ENCODE data around the gene VAV2.
"Not testable (repeated sequence)": the region's sequence is repeated elsewhere in the genome, so short reads cannot be mapped to it uniquely, and the experiment has no call there.

The VAV2 gene

DNA sequence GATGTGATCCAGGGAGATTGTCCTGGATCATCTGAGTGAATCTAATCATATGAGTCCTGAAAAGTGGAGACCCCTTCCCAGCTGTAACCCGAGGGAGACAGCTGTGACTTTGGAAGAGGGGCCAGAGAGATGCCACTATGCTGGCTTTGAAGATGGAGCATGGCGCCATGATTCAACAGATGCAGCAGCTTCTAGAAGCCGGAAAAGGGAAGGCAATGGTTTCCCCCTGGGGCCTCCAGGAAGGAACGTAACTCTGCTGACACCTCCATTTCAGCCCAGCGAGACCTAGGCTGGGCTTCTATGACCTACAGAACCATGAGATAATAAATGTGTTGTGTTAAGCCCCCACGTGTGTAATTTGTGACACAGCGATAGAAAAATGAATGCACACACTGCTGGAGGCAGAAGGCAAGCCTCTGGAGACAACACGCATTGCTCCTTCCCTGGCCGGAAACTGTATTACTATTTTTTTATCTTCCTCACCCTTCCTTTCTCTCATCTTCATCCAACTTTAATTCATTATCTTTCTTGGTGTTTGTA, 237.4 kb downstream of the VAV2 start:
- in situ Hi-C loops (cut with MboI; ENCODE audit: low pct_unique_long_range_greater_than_20kb, low sequenced_read_pairs, unreplicated experiment): no loop called here
- no peak for DNase-seq (ENCODE audit: low spot score)
- TF ChIP-seq, protein P1, sequence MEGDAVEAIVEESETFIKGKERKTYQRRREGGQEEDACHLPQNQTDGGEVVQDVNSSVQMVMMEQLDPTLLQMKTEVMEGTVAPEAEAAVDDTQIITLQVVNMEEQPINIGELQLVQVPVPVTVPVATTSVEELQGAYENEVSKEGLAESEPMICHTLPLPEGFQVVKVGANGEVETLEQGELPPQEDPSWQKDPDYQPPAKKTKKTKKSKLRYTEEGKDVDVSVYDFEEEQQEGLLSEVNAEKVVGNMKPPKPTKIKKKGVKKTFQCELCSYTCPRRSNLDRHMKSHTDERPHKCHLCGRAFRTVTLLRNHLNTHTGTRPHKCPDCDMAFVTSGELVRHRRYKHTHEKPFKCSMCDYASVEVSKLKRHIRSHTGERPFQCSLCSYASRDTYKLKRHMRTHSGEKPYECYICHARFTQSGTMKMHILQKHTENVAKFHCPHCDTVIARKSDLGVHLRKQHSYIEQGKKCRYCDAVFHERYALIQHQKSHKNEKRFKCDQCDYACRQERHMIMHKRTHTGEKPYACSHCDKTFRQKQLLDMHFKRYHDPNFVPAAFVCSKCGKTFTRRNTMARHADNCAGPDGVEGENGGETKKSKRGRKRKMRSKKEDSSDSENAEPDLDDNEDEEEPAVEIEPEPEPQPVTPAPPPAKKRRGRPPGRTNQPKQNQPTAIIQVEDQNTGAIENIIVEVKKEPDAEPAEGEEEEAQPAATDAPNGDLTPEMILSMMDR (IDR thresholded peaks at IDR 0.05; ENCODE audit: extremely low read depth, insufficient read depth, missing control alignments): no peak

DNA sequence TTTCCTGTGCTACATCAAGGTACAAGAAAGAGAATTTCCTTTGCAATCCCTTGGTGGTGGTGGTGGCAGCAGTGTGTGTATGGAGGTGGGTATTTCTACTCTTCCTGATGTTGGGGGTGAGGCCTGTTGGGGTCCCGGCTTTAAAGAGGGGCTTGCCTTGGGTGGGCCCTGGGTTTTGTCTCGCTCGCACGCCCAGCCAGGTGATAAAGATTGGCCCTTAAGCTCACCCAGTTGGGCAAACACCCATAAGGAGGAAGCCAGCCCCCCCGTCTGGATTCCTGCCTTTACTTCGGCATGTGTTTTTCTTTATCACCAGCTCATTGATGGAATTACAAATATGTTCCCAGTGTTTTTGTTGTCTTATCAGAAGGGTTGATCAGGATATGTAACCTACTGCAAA, 237.9 kb downstream of the VAV2 start:
- TF ChIP-seq, protein P1 (IDR thresholded peaks at IDR 0.05; ENCODE audit: extremely low read depth, insufficient read depth, missing control alignments): no peak
- in situ Hi-C loops (cut with MboI; ENCODE audit: low pct_unique_long_range_greater_than_20kb, low sequenced_read_pairs, unreplicated experiment): no loop called here
- DNase-seq (ENCODE audit: low spot score): no peak

DNA sequence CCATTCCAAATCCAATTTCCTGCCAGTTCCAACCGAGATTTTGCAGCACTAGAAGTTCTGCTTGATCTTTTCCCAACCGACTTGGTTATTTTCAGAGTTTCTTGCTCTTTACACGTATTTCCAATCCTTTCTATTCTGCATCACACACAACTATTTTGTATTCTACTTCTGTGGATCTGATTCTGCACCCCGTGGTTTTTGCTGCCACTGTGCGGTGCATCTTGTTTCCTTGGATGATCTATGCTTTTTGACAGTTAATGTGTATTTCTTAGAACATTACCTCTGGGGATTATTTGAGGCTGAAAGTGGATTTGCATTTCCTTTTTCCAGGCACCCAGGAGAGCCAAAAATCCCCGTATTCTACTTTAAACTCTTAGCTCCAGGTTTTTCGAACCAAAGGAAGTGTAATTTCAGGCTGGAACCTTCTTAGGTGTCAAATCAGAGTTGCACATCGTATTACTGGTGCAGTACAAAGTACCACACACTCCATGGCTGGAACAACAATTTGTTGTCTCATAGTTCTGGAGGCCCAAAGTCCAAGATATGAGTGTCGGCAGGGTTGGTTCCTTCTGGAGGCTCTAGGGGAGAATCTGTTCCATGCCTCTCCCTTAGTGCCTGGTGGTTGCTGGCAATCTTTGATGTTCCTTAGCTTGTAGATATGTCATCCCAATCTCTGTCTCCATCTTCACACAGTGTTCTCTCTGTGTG, 239.2 kb downstream of the VAV2 start:
- no peak for DNase-seq (ENCODE audit: low spot score)
- in situ Hi-C loops (cut with MboI; ENCODE audit: low pct_unique_long_range_greater_than_20kb, low sequenced_read_pairs, unreplicated experiment): no loop called here
- TF ChIP-seq, protein P1 (IDR thresholded peaks at IDR 0.05; ENCODE audit: extremely low read depth, insufficient read depth, missing control alignments): no peak

DNA sequence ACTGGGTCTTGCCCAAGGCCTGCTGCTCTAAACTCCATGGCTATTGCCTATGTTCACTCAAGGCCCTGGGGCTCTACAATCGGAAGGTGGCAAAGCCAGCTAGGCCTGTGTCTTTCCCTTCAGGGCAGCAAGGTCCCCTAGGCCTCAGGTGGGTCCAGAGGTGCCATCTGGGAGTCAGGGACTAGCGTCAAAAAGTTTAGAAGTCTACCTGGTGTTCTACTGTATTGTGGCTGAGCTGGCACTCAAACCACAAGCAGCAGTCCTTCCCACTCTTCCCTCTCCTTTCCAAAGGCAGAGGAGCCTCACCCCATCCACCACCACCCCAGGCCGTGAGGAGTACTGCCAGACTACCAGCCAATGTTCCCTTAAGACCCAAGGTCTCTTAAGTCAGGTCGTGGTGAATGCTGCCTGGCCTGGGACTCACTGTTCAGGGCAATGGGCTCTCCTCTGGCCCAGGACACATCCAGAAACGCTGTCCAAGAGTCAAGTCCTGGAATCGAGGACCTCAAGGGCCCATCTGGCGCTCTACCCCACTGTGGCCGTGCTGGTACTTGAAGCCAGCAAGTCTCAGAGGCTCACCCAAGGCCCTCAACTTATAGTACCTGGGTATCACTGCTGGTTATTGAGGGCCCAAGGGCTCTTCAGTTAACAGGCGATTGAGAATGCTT, 241.0 kb downstream of the VAV2 start:
- in situ Hi-C loops (cut with MboI; ENCODE audit: low pct_unique_long_range_greater_than_20kb, low sequenced_read_pairs, unreplicated experiment): no loop called here
- TF ChIP-seq, protein P1 (IDR thresholded peaks at IDR 0.05; ENCODE audit: extremely low read depth, insufficient read depth, missing control alignments): no peak
- DNase-seq (ENCODE audit: low spot score): no peak

DNA sequence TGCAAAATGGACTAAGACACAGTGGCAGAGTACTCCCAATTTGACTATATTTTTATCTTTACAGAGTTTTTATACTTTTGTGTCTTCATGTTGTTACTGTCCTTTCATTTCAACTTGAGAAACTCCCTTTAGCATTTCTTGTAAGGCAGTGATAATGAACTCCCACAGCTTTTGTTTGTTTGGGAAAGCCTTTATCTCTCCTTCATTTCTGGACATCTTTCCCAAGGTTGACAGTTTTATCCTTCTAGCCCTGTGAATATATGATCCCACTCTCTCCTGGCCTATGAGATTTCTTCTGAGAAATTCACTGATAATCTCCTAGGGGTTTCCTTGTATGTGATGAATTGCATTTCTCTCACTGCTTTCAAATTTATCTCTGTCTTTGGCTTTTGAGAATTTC, 244.8 kb downstream of the VAV2 start:
- TF ChIP-seq, protein P1 (IDR thresholded peaks at IDR 0.05; ENCODE audit: extremely low read depth, insufficient read depth, missing control alignments): no peak
- in situ Hi-C loops (cut with MboI; ENCODE audit: low pct_unique_long_range_greater_than_20kb, low sequenced_read_pairs, unreplicated experiment): loop anchor here (25.0 kb wide), 1 partner anchor 210 kb away; the partner anchor contains the start of gene ADAMTSL2

DNA sequence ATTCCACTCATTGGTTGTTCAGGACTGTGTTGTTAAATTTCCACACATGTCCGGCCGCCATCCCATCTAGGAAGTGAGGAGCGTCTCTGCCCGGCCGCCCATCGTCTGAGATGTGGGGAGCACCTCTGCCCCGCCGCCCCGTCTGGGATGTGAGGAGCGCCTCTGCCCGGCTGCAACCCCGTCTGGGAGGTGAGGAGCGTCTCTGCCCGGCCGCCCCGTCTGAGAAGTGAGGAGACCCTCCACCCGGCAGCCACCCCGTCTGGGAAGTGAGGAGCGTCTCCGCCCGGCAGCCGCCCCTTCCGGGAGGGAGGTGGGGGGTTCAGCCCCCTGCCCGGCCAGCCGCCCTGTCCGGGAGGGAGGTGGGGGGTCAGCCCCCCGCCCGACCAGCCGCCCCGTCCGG, 247.6 kb downstream of the VAV2 start:
- DNase-seq (ENCODE audit: low spot score): not testable (repeated sequence)
- in situ Hi-C loops (cut with MboI; ENCODE audit: low pct_unique_long_range_greater_than_20kb, low sequenced_read_pairs, unreplicated experiment): loop anchor here (25.0 kb wide), 1 partner anchor 207 kb away; the partner anchor contains the start of gene ADAMTSL2

More for the DNA sequence above, 244.8 kb downstream of the VAV2 start:
- no peak for DNase-seq (ENCODE audit: low spot score)

Measured in GM13977 (cell line).